ENCODE data around the gene FAM131B. TPM values are rescaled to one million over a fixed set of nuclear protein-coding genes. Genes with fewer than 3 reads are reported as not detected.
A peak's percentile ranks its signal among the peaks of the same experiment; 100 is the strongest.
"Not testable (repeated sequence)": the region's sequence is repeated elsewhere in the genome, so short reads cannot be mapped to it uniquely, and the experiment has no call there.

Gene FAM131B
- total RNA-seq, 4 donors from 2014 or later = 1.2 to 10.6 (median 6.5) TPM

GRCh38 chr7:143394068-143394467 lies 31.6 kb upstream of the FAM131B start:
- no peak for DNase-seq
- Histone ChIP-seq H3K27ac (peak overlapping the region; percentile 98 to 99), H3K9me3 (no peaks in the 10 kb centered on the region), H3K4me1 (peaks cover 20 to 25% of the 10 kb centered on the region in 2 donors), H3K27me3 (no peaks in the 10 kb centered on the region), H3K4me3 (no peak overlapping the region), H3K36me3 (no peaks in the 10 kb centered on the region)
- TF ChIP-seq CTCF (IDR thresholded peaks at IDR 0.05) (no peak), POLR2A (IDR thresholded peaks at IDR 0.05) (no peak)
- intact Hi-C loops (cut with DNase I; ENCODE audit: low total_unique reads) = no loop called here

GRCh38 chr7:143393267-143394041 lies 30.9 kb upstream of the FAM131B start:
- Histone ChIP-seq H3K4me1 (peaks cover 20 to 25% of the 10 kb centered on the region in 2 donors), H3K27me3 (no peaks in the 10 kb centered on the region), H3K36me3 (no peaks in the 10 kb centered on the region), H3K27ac (peak overlapping the region; percentile 98 to 99), H3K9me3 (no peaks in the 10 kb centered on the region), H3K4me3 (no peak overlapping the region)
- DNase-seq = peak in 1 of 2 donors; percentile 44
- TF ChIP-seq POLR2A (IDR thresholded peaks at IDR 0.05) (no peak), CTCF (IDR thresholded peaks at IDR 0.05) (no peak)
- intact Hi-C loops (cut with DNase I; ENCODE audit: low total_unique reads) = no loop called here

GRCh38 chr7:143392875-143393266 lies 30.4 kb upstream of the FAM131B start:
- TF ChIP-seq POLR2A (IDR thresholded peaks at IDR 0.05) (no peak), CTCF (IDR thresholded peaks at IDR 0.05) (no peak)
- Histone ChIP-seq H3K27me3 (no peaks in the 10 kb centered on the region), H3K4me3 (no peak overlapping the region), H3K27ac (peak overlapping the region; percentile 98 to 99), H3K4me1 (peaks cover 20 to 30% of the 10 kb centered on the region in 2 donors), H3K36me3 (no peaks in the 10 kb centered on the region), H3K9me3 (no peaks in the 10 kb centered on the region)
- intact Hi-C loops (cut with DNase I; ENCODE audit: low total_unique reads) = no loop called here
- no peak for DNase-seq

DNA sequence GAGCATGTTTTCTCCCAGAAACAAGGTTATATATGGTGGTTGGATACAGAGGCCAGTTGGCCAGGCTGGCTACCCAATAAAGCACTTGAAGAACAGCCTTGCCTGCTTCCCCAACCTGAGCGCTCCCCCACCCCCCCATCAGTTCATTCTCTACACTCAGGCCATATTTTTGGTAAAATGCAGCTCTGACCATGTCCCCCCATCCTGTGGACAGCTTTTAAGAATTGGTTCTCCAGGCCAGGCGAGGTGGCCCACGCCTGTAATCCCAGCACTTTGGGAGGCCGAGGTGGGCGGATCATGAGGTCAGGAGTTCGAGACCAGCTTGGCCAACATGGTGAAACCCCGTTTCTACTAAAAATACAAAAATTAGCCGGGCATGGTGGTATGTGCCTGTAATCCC lies 29.9 kb upstream of the FAM131B start:
- H3K36me3 ChIP-seq; H3K27me3 ChIP-seq; intact Hi-C loops (cut with DNase I; ENCODE audit: low total_unique reads); H3K9me3 ChIP-seq; DNase-seq; H3K4me3 ChIP-seq: not testable (repeated sequence)
- Histone ChIP-seq H3K27ac (peak overlapping the region; percentile 98 to 99), H3K4me1 (peaks cover 22 to 34% of the 10 kb centered on the region in 2 donors)

GRCh38 chr7:143391462-143392404 lies 29.2 kb upstream of the FAM131B start:
- Histone ChIP-seq H3K9me3 (no peaks in the 10 kb centered on the region), H3K27me3 (no peaks in the 10 kb centered on the region), H3K4me3 (no peak overlapping the region), H3K36me3 (no peaks in the 10 kb centered on the region), H3K4me1 (peaks cover 27 to 41% of the 10 kb centered on the region in 2 donors), H3K27ac (peak overlapping the region; percentile 98 to 99)
- intact Hi-C loops (cut with DNase I; ENCODE audit: low total_unique reads) = no loop called here
- peak; percentile 79 to 85 for DNase-seq
- TF ChIP-seq POLR2A (IDR thresholded peaks at IDR 0.05) (peak; percentile 36 to 49), CTCF (IDR thresholded peaks at IDR 0.05) (no peak)

All from uterus (tissue), 4 donors.